C4-2B (cell line): ENCODE measurements around the gene PTPRM.

ENCODE experiments used
- ZFX ChIP-seq: fragments of 450-650 bp; IDR thresholded peaks from 2 replicates; pipeline ENCODE4 v1.6.1; 2017
- TF ChIP-seq, protein P1 (sequence below): fragments of 450-650 bp; conservative IDR thresholded peaks from 2 replicates; pipeline ENCODE4 v1.5.1; 2017; ENCODE audit warnings: mild to moderate bottlenecking

DNA sequence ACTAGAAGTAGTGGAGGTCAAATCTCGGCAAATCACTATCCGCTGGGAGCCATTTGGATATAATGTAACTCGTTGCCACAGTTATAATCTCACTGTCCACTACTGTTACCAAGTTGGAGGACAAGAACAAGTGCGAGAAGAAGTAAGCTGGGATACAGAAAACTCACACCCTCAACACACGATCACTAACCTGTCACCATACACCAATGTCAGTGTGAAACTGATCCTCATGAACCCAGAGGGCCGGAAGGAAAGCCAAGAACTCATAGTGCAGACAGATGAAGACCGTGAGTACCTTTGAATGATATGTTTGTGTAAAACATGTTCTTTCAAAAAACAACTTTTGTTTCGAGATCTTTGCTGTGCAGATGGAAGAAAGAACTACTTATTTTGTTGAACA lies 502.6 kb downstream of the PTPRM start:
- TF ChIP-seq, protein P1, sequence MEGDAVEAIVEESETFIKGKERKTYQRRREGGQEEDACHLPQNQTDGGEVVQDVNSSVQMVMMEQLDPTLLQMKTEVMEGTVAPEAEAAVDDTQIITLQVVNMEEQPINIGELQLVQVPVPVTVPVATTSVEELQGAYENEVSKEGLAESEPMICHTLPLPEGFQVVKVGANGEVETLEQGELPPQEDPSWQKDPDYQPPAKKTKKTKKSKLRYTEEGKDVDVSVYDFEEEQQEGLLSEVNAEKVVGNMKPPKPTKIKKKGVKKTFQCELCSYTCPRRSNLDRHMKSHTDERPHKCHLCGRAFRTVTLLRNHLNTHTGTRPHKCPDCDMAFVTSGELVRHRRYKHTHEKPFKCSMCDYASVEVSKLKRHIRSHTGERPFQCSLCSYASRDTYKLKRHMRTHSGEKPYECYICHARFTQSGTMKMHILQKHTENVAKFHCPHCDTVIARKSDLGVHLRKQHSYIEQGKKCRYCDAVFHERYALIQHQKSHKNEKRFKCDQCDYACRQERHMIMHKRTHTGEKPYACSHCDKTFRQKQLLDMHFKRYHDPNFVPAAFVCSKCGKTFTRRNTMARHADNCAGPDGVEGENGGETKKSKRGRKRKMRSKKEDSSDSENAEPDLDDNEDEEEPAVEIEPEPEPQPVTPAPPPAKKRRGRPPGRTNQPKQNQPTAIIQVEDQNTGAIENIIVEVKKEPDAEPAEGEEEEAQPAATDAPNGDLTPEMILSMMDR = no peak
- no peak for TF ChIP-seq ZFX
